Endothelial cell of umbilical vein (primary cell): ENCODE data around the gene CCSER2. TPM values are rescaled to one million over a fixed set of nuclear protein-coding genes. Genes with fewer than 3 reads are reported as not detected.

ENCODE experiments used
- BruUV-seq: library from RNA; stranded (reverse); fragments of 400-500 nt; replicated peaks from 2 replicates; lab custom pipeline; 2021; lab: Mats Ljungman, UMichigan
- CTCF ChIA-PET: fragments of 300-600, 350-600 bp; sonication (Branson Sonifier 250); formaldehyde crosslinking; loops from one replicate; lab custom pipeline; 2021; ENCODE audit warnings: antibody characterized with exemption, inconsistent platforms; lab: Charles Lee
- POLR2A ChIA-PET: fragments of 300-600, 350-600 bp; sonication (Branson Sonifier 250); formaldehyde crosslinking; loops from one replicate; lab custom pipeline; 2021; ENCODE audit warnings: antibody characterized with exemption, inconsistent platforms; lab: Charles Lee
- DNase-seq: peaks from one replicate; pipeline ENCODE4 v3.0.0-alpha.2; 2011; ENCODE audit warnings: low read depth, low spot score
- FAIRE-seq: peaks from 2 replicates; lab custom pipeline; 2011; peaks lifted over from hg19 to GRCh38; lab: Jason Lieb, UNC
- H2AFZ ChIP-seq: 2 replicates; pipeline ENCODE4 v1.6.0; 2012; ENCODE audit warnings: low read depth, low read length, control low read depth, inconsistent platforms
- H3K27ac ChIP-seq: 2 replicates; pipeline ENCODE4 v1.5.1; 2011; ENCODE audit warnings: low read depth, mild to moderate bottlenecking, control low read depth, low read length, moderate library complexity; ENCODE audit not compliant: insufficient read depth
- H3K27me3 ChIP-seq, 2 experiments: 2 replicates each; pipeline versions ENCODE4 v1.6.0 to v1.6.1; 2011; ENCODE audit warnings: low read length in 2 of 2, mixed read lengths in 1 of 2; ENCODE audit not compliant: control insufficient read depth in 2 of 2, insufficient read depth in 2 of 2
- H3K36me3 ChIP-seq, 2 experiments: 2 replicates in 1 of 2; 3 replicates in 1 of 2; pipeline ENCODE4 v1.5.1; 2011; ENCODE audit warnings: low read length in 2 of 2, mild to moderate bottlenecking in 1 of 2, moderate library complexity in 1 of 2; ENCODE audit not compliant: control insufficient read depth in 2 of 2, insufficient read depth in 2 of 2; ENCODE audit errors: extremely low read depth in 1 of 2
- H3K4me1 ChIP-seq: 3 replicates; pipeline ENCODE4 v1.5.1; 2011; ENCODE audit warnings: mild to moderate bottlenecking, low read length; ENCODE audit not compliant: control insufficient read depth, insufficient read depth; ENCODE audit errors: extremely low read depth
- H3K4me2 ChIP-seq: 2 replicates; pipeline ENCODE4 v1.6.1; 2011; ENCODE audit warnings: low read length, control low read depth, mixed read lengths; ENCODE audit not compliant: insufficient read depth
- H3K4me3 ChIP-seq, 3 experiments: fragments of 200-600 bp in 1 of 3; sonication (generic), shearing (Covaris generic) in 1 of 3; replicated peaks in 1 of 3; 2 replicates each; pipeline ENCODE4 v1.5.1; 2011 to 2016; ENCODE audit warnings: control low read depth in 3 of 3, low read length in 3 of 3, mild to moderate bottlenecking in 2 of 3, inconsistent platforms in 1 of 3, low read depth in 1 of 3, moderate library complexity in 1 of 3; ENCODE audit not compliant: insufficient read depth in 1 of 3
- H3K79me2 ChIP-seq: 2 replicates; pipeline ENCODE4 v1.6.0; 2012; ENCODE audit warnings: low read length, inconsistent platforms; ENCODE audit not compliant: control insufficient read depth, insufficient read depth
- H3K9ac ChIP-seq: replicated peaks from 2 replicates; pipeline ENCODE3; 2011; ENCODE audit warnings: low read length, control low read depth; ENCODE audit not compliant: insufficient read depth; ENCODE audit errors: extremely low read depth
- H3K9me1 ChIP-seq: replicated peaks from 3 replicates; pipeline ENCODE4 v1.6.0; 2011; ENCODE audit warnings: mild to moderate bottlenecking, low read length; ENCODE audit not compliant: control insufficient read depth, insufficient read depth; ENCODE audit errors: extremely low read depth
- H3K9me3 ChIP-seq: replicated peaks from 2 replicates; pipeline ENCODE4 v1.5.1; 2012; ENCODE audit warnings: low read length, inconsistent platforms; ENCODE audit not compliant: control insufficient read depth, insufficient read depth
- H4K20me1 ChIP-seq: replicated peaks from 2 replicates; pipeline ENCODE3; 2011; ENCODE audit warnings: mild to moderate bottlenecking, low read length; ENCODE audit not compliant: control insufficient read depth, insufficient read depth; ENCODE audit errors: extremely low read depth
- EZH2 ChIP-seq: IDR thresholded peaks from 2 replicates; pipeline ENCODE4 v1.6.1; 2012; ENCODE audit warnings: borderline replicate concordance, low read depth, mild to moderate bottlenecking, moderate library complexity, low read length, inconsistent platforms; ENCODE audit not compliant: severe bottlenecking
- FOS ChIP-seq: IDR thresholded peaks from 2 replicates; pipeline ENCODE4 v1.6.1; 2011; ENCODE audit warnings: mild to moderate bottlenecking, low read length, moderate library complexity, borderline replicate concordance; ENCODE audit not compliant: insufficient read depth
- GATA2 ChIP-seq: IDR thresholded peaks from 2 replicates; pipeline ENCODE4 v1.7.0; 2011; ENCODE audit warnings: low read depth, mild to moderate bottlenecking, moderate library complexity, mixed read lengths, low read length; ENCODE audit not compliant: insufficient read length, insufficient read depth
- JUN ChIP-seq: IDR thresholded peaks from 2 replicates; pipeline ENCODE4 v1.6.1; 2011; ENCODE audit warnings: borderline replicate concordance, low read depth; ENCODE audit not compliant: insufficient read length, insufficient read depth
- MYC ChIP-seq: IDR thresholded peaks from one replicate; pipeline ENCODE4 v1.6.1; 2011; ENCODE audit warnings: mild to moderate bottlenecking, low read depth, low read length
- POLR2A ChIP-seq: IDR thresholded peaks from 2 replicates; pipeline ENCODE4 v1.6.1; 2012; ENCODE audit warnings: low read depth, mild to moderate bottlenecking, control low read depth, low read length
- POLR2AphosphoS5 ChIP-seq: IDR thresholded peaks from 2 replicates; pipeline ENCODE4 v1.6.1; 2012; ENCODE audit warnings: low read depth, mild to moderate bottlenecking, control low read depth, low read length, moderate library complexity; ENCODE audit not compliant: insufficient read depth
- dilution Hi-C: fragments of 300-500 bp; cut with MboI; formaldehyde crosslinking; loops from one replicate; pipeline ENCODE4 v1.15.0; 2019; ENCODE audit warnings: low sequenced_read_pairs; ENCODE audit not compliant: extremely low pct_ligation_motif_present
- intact Hi-C: fragments of 100-400 bp; cut with micrococcal nuclease; formaldehyde crosslinking; loops from one replicate; pipeline ENCODE4 v1.10.0; 2022
- polyA plus RNA-seq, 4 experiments: library from polyadenylated mRNA; depleted of rRNA in 3 of 4; stranded (reverse) in 3 of 4; unstranded in 1 of 4; fragments of >200 nt; gene quantifications; 2 replicates each; pipeline versions ENCODE4 v1.2.1 to v1.2.3, GENCODE V29; 2011 to 2012; ENCODE audit warnings: missing spikeins in 1 of 4
- total RNA-seq: library from RNA; stranded (reverse); gene quantifications from 2 replicates; pipeline ENCODE4 v1.2.3, GENCODE V29; 2021
- TF ChIP-seq, protein P1 (sequence below): IDR thresholded peaks from 2 replicates; pipeline ENCODE4 v1.6.1; 2011; ENCODE audit not compliant: insufficient read depth, insufficient read length
- TF ChIP-seq, protein P2 (sequence below), 2 donors: IDR thresholded peaks; 1 replicate in 1 of 2; 2 replicates in 1 of 2; pipeline ENCODE4 v1.5.1; 2011; ENCODE audit warnings: low read length in 2 of 2, mild to moderate bottlenecking in 2 of 2, moderate library complexity in 2 of 2, control low read depth in 1 of 2, inconsistent platforms in 1 of 2, low read depth in 1 of 2; ENCODE audit not compliant: insufficient read depth in 1 of 2; ENCODE audit errors: extremely low read depth in 1 of 2

The CCSER2 gene
- total and polyA plus RNA-seq, 2 donors (not counting 3 experiments of a cell fraction or from before 2014, with no cell fraction given), result 14.5 to 49.3 TPM

DNA sequence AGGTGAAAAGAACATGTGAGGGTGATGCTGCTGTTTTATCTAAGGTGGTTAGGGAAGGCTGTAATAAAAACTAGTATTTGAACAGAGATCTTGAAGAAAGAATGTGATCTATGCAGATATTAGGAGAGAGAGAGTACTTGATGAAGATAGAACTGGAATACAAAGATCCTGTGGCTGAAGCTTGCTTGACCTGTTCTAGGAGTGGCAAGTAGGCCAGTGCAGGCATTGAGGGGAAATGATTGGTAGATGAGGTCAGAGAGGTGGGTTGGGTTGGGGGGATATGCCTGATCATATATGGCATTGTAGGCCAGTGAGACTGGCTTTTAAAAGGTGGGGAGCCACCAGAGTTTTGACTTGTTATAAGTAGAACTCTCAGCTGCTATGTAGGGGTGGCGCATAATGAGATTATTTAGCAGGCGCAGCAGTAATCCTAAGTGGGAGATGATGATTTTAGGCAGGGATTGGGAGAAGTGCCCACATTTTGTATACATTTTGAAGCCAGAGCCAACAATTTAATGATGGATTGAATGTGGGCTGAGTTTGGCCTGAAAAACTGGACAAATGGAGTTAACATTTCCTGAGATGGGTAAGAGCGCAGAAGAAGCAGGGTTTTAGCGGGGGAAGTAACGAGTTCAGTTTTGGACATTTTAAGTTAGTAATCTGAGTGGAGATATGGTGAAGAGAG is 8.2 kb downstream of the CCSER2 start:
- Histone ChIP-seq H2AFZ (no peak overlapping the region), H4K20me1 (peaks cover 7% of the 10 kb centered on the region), H3K4me1 (peaks cover 6% of the 10 kb centered on the region), H3K9ac (no peak overlapping the region), H3K27me3 (no peaks in the 10 kb centered on the region), H3K9me3 (no peaks in the 10 kb centered on the region), H3K4me3 (no peak overlapping the region), H3K27ac (no peak overlapping the region), H3K36me3 (no peaks in the 10 kb centered on the region), H3K79me2 (peaks cover 73% of the 10 kb centered on the region), H3K9me1 (no peaks in the 10 kb centered on the region), H3K4me2 (no peak overlapping the region)
- DNase-seq (no peak), FAIRE-seq (no peak)
- ChIA-PET POLR2A (no interaction called here), CTCF (interaction anchor here (1.5 to 5.7 kb wide), 3 partner anchors 15 to 201 kb away, joined by 5 to 43 read pairs (median 40); no protein-coding TSS in a partner anchor)
- dilution Hi-C loops (no loop called here), intact Hi-C loops (no loop called here)
- no TSS peak for BruUV-seq
- TF ChIP-seq EZH2 (no peak), MYC (no peak), POLR2A (no peak), FOS (no peak), POLR2AphosphoS5 (no peak), GATA2 (no peak), JUN (no peak)
- TF ChIP-seq, protein P1, sequence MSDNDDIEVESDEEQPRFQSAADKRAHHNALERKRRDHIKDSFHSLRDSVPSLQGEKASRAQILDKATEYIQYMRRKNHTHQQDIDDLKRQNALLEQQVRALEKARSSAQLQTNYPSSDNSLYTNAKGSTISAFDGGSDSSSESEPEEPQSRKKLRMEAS, result no peak
- TF ChIP-seq, protein P2, sequence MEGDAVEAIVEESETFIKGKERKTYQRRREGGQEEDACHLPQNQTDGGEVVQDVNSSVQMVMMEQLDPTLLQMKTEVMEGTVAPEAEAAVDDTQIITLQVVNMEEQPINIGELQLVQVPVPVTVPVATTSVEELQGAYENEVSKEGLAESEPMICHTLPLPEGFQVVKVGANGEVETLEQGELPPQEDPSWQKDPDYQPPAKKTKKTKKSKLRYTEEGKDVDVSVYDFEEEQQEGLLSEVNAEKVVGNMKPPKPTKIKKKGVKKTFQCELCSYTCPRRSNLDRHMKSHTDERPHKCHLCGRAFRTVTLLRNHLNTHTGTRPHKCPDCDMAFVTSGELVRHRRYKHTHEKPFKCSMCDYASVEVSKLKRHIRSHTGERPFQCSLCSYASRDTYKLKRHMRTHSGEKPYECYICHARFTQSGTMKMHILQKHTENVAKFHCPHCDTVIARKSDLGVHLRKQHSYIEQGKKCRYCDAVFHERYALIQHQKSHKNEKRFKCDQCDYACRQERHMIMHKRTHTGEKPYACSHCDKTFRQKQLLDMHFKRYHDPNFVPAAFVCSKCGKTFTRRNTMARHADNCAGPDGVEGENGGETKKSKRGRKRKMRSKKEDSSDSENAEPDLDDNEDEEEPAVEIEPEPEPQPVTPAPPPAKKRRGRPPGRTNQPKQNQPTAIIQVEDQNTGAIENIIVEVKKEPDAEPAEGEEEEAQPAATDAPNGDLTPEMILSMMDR (IDR thresholded peaks at IDR 0.05; ENCODE audit: extremely low read depth in 1 of 2, insufficient read depth in 1 of 2, low read depth in 1 of 2, low read length in 2 of 2), result no peak
